A549 (cell line): ENCODE data around the gene NUMA1.

Experiments
- BHLHE40 ChIP-seq: IDR thresholded peaks from 2 replicates; pipeline ENCODE4 v1.6.1; 2012; ENCODE audit warnings: low read depth, low read length, inconsistent platforms
- CBX2 ChIP-seq: fragments of 200-600 bp; sonication (generic); IDR thresholded peaks from 2 replicates; pipeline ENCODE4 v1.6.1; 2016; ENCODE audit warnings: low read depth, mild to moderate bottlenecking, borderline replicate concordance
- CTCF ChIP-seq: fragments of >200 bp; sonication (Bioruptor Twin); formaldehyde crosslinking; IDR thresholded peaks from 3 replicates; pipeline ENCODE4 v1.5.1; 2016
- ELK1 ChIP-seq: fragments of 150-350 bp; IDR thresholded peaks from 2 replicates; pipeline ENCODE4 v1.6.1; 2014; ENCODE audit warnings: low read depth, mild to moderate bottlenecking, low read length
- EP300 ChIP-seq, 2 experiments: fragments of >200 bp; sonication (Bioruptor Twin); formaldehyde crosslinking; IDR thresholded peaks; 2 replicates in 1 of 2; 3 replicates in 1 of 2; pipeline ENCODE4 v1.6.1; 2016 to 2017
- ESRRA ChIP-seq: fragments of 150-350 bp; IDR thresholded peaks from 2 replicates; pipeline ENCODE4 v1.6.1; 2014; ENCODE audit warnings: mild to moderate bottlenecking, low read length, borderline replicate concordance
- JUNB ChIP-seq: fragments of >200 bp; sonication (Bioruptor Twin); formaldehyde crosslinking; IDR thresholded peaks from 2 replicates; pipeline ENCODE4 v1.6.1; 2016
- NPAS2 ChIP-seq: fragments of 250-450 bp; sonication (Bioruptor Pico); IDR thresholded peaks from 2 replicates; pipeline ENCODE4 v1.8.0; 2022; ENCODE audit warnings: mild to moderate bottlenecking, moderate library complexity, borderline replicate concordance
- POLR2A ChIP-seq: IDR thresholded peaks from 2 replicates; pipeline ENCODE4 v1.6.1; 2012; ENCODE audit warnings: mild to moderate bottlenecking, low read length
- REST ChIP-seq: fragments of 200-600 bp; sonication (generic); IDR thresholded peaks from 2 replicates; pipeline ENCODE4 v1.6.1; 2016; ENCODE audit warnings: antibody characterized with exemption, mild to moderate bottlenecking, moderate library complexity
- ZNF302 ChIP-seq: fragments of 250-450 bp; sonication (Bioruptor Pico); IDR thresholded peaks from 2 replicates; pipeline ENCODE4 v1.9.0; 2021; ENCODE audit warnings: inconsistent platforms, mild to moderate bottlenecking, moderate library complexity

- TF ChIP-seq BHLHE40 (no peak), CTCF (no peak), JUNB (no peak), ESRRA (no peak), REST (no peak), ELK1 (no peak), ZNF302 (CRISPR knock-in tag) (no peak), POLR2A (no peak), NPAS2 (no peak), CBX2 (no peak), EP300 (IDR thresholded peaks at IDR 0.05) (no peak)
Observed at GRCh38 chr11:71979602-71980001, 100.7 kb downstream of the NUMA1 start.
